Dermis microvascular lymphatic vessel endothelial cell (primary cell): Measurements from ENCODE around the gene NEIL3. TPM values are rescaled to one million over a fixed set of nuclear protein-coding genes. Genes with fewer than 3 reads are reported as not detected.
A peak's percentile ranks its signal among the peaks of the same experiment; 100 is the strongest.
"Not testable (repeated sequence)": the region's sequence is repeated elsewhere in the genome, so short reads cannot be mapped to it uniquely, and the experiment has no call there.

Source experiments
- DNase-seq, 2 donors: peaks; one replicate each; pipeline versions ENCODE4 v3.0.0 to v3.0.0-alpha.2; 2010; ENCODE audit warnings: low read depth in 2 of 2
- total RNA-seq: library from RNA; depleted of rRNA; stranded (reverse); fragments of >200 nt; gene quantifications from 2 replicates; pipeline ENCODE4 v1.2.1, GENCODE V29; 2014

NEIL3 gene
- total RNA-seq, 1 donor from 2014 or later: 3.9 TPM

DNA sequence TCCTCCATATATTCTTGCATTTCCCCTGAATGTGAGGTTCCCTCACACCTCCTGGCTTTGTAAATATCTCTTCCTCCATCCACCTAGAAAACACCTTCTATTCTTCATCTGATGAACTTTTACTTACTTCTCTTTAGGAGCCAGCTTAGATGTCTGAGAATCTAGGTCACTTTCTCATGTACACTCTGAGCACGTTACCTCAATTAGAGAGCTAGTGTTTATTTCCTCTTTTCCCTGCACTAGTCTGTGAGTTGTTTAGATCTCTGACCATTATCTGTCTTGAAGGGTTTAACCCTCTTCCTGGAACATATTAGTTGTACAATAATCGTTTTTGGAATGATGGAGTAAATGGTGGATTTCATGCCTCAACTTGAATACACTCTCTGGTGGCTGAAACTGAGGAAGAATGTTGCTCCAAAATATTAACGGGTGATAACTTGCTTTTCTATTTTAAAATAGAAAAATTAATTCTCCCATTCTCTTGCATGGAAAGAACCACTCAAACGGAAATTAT, 8.5 kb upstream of the NEIL3 start:
- DNase-seq: no peak

DNA sequence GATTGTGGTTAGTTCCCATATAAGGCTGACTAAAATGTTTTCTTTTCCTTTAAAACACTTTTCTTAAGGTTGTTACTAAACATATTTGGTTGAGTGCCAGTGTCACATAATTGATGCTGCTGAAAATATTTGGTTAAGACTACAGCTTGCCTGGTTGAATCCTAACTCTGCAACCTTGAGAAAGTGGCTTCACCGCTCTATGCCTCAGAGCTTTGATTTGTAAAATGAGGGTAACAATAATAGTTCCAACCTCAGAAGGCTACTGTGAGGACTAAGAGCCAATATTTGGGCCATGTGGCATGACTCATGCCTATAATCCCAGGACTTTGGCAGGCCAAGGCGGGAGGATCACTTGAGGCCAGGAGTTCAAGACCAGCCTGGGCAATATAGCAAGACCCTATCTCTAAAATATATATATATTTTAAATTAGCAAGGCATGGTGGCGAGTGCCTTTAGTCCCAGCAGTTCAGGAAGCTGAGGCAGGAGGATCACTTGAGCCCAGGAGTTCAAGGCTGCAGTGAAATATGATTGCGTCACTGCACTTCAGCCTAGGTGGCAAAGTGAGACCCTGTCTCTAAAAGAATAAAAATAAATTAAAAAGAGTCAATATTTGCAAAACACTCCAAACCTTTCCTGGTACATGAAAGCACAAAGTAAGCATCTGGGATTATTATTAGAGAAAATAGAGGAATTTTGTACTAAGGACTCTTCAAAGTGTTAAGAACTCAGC, 7.1 kb upstream of the NEIL3 start:
- DNase-seq: no peak

DNA sequence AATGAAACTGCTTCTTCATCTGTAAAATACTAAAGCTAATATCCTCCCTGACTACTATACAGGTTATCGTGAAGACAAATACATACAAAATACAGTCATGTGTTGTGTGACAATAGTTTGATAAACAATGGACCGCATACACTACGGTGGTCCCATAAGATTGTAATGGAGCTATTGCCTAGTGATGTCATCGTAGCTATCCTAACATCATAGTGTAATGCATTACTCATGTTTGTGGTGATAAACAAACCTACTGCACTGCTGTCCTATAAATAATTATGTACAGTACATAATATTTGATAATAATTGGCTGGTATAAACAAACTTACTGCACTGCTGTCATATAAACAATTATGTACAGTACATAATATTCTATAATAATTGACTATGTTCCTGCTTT, 5.6 kb upstream of the NEIL3 start:
- no peak for DNase-seq

DNA sequence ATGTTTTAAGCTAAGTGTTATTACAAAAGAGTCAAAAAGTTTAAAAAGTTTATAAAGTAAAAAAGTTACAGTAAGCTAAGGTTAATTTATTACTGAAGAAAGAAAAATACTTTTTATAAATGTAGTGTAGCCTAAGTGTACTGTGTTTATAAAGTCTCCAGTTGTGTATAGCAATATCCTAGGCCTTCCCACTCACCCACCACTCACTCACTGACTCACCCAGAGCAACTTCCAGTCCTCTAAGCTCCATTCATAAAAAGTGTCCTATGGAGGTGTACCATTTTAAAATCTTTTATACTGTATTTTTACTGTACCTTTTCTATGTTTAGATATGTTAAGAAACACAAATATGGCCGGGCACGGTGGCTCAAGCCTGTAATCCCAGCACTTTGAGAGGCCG, 4.8 kb upstream of the NEIL3 start:
- not testable (repeated sequence) for DNase-seq

DNA sequence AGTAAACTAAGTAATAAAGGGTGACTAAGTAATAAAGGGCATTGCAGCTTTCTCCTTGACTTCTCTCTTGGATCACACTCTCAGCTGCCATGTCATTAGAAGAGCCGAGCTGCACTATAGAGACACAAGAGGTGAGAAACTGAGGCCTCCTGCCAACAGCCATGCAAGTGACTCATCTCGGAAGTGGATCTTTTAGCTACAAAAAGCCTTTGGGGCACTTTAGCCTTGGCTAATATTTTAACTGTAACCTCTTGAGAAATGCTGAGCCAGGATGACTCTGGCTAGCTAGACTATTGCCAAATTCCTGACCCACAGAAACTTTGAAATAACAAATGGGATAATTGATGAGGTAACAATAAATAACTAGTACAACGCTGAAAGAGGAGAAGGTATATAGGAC, 1.5 kb upstream of the NEIL3 start:
- DNase-seq: no peak

DNA sequence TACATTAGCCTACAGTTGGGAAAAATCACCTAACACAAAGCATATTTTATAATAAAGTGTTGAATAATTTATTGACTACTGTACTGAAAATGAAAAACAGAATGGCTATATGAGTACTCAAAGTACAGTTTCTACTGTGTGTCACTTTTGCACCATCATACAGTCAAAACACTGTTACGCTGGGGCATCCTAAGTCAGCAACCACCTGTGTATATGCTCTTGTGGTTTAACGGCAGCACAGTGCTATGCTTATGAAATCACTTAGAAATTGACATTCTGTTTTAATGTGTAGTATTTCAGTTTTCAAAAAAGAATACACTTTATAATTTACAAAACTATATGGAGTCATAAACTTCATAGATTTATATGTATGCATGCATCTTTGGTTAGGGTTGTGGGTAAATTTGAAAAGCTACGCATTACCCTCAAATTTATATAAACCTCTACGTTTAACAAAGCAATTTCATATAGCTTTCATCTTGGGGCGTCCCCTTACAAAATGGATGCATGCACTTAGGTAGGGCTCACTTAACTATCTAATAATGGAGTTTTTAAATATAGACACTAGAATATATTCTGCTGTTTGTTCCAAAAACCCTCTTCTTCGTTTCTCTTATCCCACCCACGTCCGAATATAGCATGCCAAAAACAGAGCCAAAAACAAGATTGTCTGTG, 690 bp upstream of the NEIL3 start:
- DNase-seq: no peak

DNA sequence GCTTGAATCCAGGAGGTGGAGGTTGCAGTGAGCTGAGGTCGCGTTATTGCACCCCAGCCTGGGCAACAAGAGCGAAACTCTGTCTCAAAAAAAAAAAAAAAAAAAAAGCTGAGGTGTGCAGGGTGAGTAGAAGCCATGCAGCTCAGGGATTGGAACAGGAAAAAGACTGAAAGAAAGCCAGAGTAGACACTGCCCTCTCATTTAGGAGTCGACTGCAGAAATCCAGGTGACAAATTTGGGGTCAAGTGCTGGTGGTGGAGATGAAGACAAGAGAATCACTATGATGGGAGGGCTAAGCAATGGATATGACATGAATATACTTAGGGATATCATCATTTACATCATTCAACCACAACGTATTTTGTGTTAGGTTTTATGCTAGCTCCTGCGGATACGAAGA, 1.9 kb downstream of the NEIL3 start:
- no peak for DNase-seq

DNA sequence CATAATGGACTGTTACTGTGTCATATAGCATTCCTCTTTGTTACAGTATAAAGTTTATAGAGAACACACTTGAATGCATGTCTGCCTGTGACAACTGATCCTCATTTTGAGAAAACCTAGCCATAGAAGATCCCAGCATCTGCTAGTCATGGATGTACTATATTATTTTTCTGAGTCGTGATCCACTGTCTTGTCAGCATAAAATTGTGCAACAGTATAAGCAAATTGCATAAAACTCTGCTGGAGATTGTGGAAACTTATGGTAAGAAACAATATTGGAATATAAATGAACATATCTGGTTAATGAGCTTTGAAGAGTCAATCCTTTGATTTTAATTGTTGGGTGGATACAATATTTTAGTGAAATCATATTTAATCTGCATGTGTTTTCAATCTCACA, 3.6 kb downstream of the NEIL3 start:
- DNase-seq: no peak

DNA sequence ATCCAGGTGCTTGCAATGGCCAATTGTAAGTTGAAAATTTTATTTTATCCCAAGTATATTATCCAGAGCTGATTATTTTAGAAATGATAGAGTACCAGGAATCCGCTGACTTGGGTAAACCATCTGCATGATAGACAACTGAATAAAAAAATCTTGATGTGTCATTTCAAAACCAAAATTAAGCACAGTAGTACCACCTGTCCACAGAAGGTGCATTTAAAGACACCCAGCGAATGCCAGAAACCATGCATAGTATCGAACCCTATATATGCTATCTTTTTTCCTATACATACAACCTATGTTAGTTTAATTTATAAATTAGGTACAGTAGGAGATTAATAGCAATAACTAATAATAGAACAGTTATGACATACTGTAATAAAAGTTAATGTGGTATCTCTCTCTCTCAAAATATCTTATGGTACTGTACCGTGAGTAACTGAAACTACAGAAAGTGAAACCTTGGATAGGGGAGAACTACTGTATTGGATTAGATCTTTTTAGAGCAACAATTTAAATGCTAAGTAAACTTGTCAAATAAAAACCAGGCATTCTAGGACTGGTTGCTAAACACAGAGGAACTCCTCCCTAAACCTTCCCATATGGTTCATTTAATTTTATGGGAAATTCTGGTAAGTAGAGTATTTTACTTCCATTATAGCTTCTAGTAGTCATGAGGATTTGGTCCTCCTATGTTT, 6.2 kb downstream of the NEIL3 start:
- no peak for DNase-seq

DNA sequence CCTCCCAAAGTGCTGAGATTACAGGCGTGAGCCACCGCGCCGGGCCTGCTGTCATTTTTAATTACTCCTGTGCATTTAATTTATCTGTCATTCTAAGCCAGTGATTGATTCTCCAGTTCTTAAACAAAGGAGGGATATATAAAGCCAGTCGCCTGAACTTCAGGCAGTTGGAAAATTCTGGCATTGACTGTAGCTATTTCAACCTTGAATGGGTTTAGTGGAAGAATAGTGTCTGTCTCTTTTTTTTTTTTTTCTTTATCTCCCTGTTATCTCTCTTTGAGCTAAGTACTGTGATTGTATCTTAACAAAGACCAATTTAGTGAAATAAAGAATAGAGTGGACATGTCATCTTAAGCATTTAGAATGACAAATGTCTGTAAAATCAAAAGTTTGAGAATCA, 11.0 kb downstream of the NEIL3 start:
- no peak for DNase-seq

DNA sequence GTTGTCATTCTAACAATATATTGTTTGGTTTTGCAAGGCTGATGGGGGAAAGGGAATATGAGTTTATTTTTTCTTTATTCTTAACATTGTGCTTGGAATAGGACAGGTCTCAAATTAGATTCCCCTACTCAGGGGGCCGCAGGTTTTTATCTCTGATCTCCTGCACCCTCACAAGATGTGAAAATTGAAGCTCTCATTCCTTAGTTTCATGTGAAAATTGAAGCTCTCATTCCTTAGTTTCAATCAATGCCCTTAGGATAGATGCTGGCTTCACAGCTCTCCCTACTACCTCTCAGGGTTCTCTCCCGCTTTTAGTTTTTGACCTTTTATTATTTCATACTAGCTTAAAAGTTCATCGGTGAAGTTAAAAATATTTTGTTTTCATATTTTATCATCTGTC, 12.0 kb downstream of the NEIL3 start:
- no peak for DNase-seq

DNA sequence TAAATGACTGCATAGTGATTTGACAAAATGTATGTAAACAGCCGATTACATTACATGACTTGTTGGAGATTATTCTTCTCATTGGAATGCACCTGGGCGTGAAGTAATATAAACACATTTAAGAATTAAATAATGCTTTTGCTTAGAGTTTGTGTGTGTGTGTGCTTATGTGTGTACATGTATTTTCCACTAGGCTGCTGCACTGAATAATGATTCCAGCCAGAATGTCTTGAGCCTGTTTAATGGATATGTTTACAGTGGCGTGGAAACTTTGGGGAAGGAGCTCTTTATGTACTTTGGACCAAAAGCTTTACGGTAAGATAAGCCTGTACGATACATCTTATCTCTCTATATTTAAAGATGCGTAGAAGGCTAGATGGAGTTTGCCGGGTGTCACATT, 12.6 kb downstream of the NEIL3 start:
- peak in 1 of 2 donors; percentile 34 for DNase-seq

DNA sequence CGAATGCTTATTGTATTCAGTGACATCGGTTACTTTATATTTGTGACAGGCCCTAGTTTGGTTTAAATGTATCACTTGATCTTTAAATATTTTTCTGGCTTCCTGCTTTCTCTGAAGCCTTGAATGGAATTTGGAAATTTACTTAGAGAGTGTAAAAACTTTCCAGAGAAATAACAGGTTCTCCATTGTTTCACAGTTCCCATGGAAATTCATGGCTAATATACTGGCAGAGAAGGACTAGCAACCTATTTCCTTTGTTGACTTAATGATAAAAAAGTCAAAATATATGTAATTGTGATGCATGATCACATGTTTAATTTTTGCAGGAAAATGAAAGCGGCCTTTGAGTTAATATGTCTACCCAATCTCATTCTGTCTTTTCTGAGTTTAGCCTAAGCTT, 13.2 kb downstream of the NEIL3 start:
- peak; percentile 86 for DNase-seq

DNA sequence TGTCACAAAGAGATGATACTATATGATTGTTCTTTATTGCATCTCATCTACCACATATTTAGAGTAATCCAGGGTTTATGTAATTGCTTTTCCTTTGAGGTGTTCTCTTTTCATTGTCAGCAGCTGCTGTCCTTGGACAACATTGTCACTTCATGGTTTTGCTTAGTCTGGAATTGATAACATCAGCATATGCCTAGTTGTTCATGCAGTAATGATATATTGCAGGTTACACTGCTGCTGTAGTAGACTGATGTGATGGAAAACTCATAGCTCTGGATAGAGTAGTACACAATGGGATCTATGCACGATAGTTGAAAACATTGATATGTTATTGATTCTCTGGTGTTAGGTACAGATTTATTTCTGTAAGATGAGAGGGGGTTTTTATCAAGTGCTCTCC, 13.7 kb downstream of the NEIL3 start:
- peak in 1 of 2 donors; percentile 7 for DNase-seq

DNA sequence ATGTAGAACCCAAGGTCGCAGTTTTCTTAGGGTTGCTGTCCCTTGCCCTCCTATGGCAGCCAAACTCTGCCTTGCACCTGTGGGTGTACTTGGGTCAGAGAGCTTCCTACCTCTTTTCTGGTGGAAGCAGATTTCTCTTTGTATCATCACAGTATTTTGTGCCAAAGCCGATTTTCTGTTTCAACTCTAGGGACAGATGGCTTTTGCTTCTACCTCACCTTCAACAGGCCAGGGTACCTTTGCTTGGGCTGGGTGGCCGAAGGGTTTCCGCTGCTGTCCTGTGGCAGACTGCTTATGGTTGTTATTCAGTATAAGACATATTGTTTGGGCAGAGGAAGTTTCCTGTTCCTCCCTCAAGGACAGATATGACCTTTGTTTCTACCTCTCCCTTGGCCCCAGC, 22.4 kb downstream of the NEIL3 start:
- no peak for DNase-seq

DNA sequence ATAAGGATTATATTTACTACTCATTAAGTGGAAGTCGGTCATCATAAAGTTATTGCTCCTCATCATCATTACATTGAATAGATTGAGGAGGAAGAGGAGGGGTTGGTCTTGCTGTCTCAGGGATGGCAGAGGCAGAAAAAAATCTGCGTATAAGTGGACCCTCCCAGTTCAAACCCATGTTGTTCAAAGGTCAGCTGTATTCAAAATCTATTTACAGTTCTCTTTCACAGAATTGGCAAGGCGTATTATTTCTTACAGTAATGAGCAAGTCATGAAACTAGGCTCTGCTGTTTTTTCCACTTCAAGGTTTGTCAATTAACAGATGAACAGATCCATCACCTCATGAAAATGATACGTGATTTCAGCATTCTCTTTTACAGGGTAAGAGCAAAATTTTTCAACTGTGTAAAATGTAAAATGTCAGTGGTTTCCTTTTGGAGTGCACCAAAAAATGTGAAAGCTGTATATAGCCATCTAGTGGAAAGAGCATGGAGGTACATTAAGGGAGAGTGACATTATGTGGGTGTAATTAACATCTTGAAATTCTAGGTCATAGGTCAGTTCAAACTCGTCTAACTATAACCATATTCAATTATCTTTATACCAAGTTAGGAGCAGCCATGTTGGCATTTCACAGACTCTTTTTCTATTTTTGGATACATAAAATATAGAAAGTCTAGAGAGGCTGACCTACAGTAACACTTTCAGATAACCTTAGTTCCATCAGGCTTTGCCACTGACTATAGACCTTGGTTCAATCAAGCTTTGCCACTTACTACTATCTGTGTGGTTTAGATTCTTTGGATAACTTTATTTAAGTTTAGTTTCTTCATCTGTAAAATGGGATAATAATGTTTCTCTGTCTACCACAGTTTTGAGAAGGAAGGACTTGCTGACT, 30.1 kb downstream of the NEIL3 start:
- peak; percentile 18 to 43 for DNase-seq

DNA sequence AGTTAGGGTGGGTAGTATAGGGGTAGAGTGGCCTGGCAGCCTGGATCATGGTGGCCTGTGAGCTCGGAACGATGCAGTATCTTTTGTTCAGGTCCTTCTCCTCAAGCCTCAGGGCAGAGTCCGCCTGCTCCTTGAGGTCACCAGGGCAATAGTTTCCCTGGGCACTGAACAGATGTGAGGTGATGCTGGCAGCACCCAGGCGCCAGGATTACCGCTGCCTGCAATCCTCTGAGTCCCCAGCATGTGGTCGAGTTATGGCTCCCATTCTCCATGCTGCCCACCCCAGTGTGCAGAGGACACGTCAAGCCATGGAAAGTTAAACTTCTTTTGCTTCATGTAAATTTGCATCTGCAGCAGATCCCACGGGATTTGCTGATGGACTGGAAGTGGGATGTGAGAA, 38.7 kb downstream of the NEIL3 start:
- DNase-seq: no peak

DNA sequence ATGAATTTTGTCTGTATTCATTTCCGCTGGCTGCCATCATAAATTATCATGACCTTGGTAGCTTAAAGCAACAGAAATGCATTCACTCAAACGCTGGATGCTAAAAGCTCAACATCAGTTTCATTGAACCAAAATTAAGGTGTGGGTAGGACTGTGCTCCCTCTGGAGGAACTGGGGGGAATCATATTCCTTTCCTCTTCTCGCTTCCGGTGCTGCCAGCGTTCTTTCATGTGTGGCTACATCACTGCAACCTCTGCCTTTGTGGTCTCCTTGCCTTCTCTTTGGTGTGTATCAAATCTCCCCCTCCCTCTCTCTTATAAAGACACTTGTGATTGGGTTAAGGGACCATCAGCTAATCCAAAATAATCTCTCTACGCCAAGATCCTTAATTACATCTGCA, 39.5 kb downstream of the NEIL3 start:
- no peak for DNase-seq

DNA sequence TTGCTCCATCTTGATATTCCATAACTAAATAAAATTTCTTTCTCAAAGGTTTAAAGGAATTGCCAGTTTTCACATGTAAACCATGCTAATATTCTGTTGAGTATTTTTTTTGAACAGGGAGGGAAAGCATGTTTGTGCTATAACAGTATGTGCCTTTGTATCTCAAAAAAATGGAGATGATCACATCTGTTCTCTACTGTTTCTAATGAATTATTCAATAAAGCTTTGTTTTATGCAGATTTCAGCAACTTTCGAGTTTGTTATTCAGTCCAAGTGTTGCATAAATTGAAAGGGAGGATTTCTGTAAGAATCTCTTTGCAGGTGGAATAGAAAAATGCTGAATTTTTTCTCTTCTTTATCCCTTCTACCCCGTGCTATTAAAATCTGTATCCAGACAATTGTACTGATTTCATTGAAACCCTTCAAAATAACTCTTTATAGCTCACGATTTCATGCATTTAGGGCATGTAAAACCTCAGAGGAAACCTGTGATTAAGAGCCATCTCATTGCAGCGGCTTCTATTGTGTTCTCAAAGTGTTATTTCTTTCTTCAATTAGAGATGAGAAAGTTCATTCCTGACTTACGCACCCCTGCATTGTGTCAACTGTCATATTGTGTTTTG, 42.1 kb downstream of the NEIL3 start:
- DNase-seq: no peak

DNA sequence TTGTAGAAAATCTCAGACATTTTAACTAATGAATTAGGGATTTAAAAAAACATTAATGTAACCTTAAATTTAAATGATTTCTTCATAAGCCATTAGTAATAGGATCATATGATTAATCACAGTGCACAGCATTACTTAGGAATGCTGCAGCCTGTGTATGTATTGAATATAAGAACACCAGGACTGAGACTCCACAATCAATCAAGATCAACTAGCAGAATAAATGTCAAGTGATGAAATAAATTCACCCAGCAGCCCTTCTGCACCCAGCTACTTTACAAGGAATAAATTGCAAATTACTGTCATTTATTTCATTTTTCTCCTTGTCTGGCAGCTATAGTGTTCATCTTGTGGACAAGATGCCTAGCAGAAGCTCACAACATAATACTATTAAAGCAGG, 46.5 kb downstream of the NEIL3 start:
- DNase-seq: no peak

DNA sequence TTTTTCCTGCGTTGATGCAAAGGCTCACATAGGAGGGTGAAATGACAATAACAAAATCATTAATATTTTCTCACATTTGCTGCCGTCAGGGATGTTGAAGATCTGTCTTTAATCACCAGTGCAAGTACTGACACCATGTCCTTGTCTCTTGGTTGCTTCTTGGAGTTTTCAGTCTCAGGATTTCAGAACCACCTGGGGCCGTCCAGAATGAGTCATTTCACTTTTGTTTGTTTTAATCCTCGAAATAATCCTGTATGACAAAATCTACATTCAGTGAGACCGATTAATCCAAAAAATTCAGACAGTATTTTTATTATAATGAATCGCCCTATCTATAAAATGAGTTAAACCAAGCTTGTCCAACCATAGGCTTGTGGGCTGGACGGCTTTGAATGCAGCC, 47.2 kb downstream of the NEIL3 start:
- no peak for DNase-seq
